ENCODE results near the gene TRERF1. TPM values are rescaled to one million over a fixed set of nuclear protein-coding genes. Genes with fewer than 3 reads are reported as not detected.

The TRERF1 gene
- total RNA-seq, 1 donor from 2014 or later: 49.1 TPM

Other genes starting within 250 kb of the TRERF1 start
- 34.2 and 34.6 TPM in 2 replicates for gene MRPS10, start 234.1 kb downstream of the TRERF1 start, total RNA-seq
- gene UBR2, start 112.1 kb upstream of the TRERF1 start, total RNA-seq: 32.0 and 33.9 TPM in 2 replicates